Subcutaneous abdominal adipose tissue (tissue), 5 donors: ENCODE results near the gene ST8SIA2.
A peak's percentile ranks its signal among the peaks of the same experiment; 100 is the strongest.

Source experiments
- H3K27ac ChIP-seq: one replicate; pipeline ENCODE4 v1.7.0; 2013; ENCODE audit warnings: low read depth, mild to moderate bottlenecking, inconsistent platforms, low read length, moderate library complexity
- H3K27me3 ChIP-seq, 5 donors: one replicate each; pipeline ENCODE4 v1.7.0; 2013; ENCODE audit warnings: low read length in 5 of 5, inconsistent platforms in 1 of 5; ENCODE audit not compliant: control insufficient read depth in 5 of 5, insufficient read depth in 4 of 5
- H3K36me3 ChIP-seq, 5 donors: one replicate each; pipeline ENCODE4 v1.7.0; 2013; ENCODE audit warnings: low read length in 5 of 5; ENCODE audit not compliant: control insufficient read depth in 5 of 5, insufficient read depth in 5 of 5
- H3K4me1 ChIP-seq, 5 donors: one replicate each; pipeline ENCODE4 v1.7.0; 2013; ENCODE audit warnings: low read length in 5 of 5, mild to moderate bottlenecking in 3 of 5, moderate library complexity in 1 of 5; ENCODE audit not compliant: control insufficient read depth in 5 of 5, insufficient read depth in 5 of 5
- H3K4me3 ChIP-seq, 5 donors: one replicate each; pipeline ENCODE4 v1.7.0; 2013; ENCODE audit warnings: low read length in 5 of 5, low read depth in 1 of 5
- H3K9ac ChIP-seq, 5 donors: one replicate each; pipeline ENCODE4 v1.7.0; 2013; ENCODE audit warnings: low read length in 5 of 5, mild to moderate bottlenecking in 4 of 5, moderate library complexity in 3 of 5
- H3K9me3 ChIP-seq, 5 donors: one replicate each; pipeline ENCODE4 v1.7.0; 2013; ENCODE audit warnings: low read length in 5 of 5; ENCODE audit not compliant: control insufficient read depth in 5 of 5
- donor health status: healthy.
- donor health status: healthy.
- donor health status: healthy.
- donor health status: healthy.
- donor health status: healthy.

ST8SIA2 gene

GRCh38 chr15:92393071-92393979 is at the start of gene ST8SIA2:
ST8SIA2 (plus strand) TSS chr15:92393881; CDS start chr15:92394065, 184 bp downstream.
- Histone ChIP-seq H3K4me3 (peak within 1 kb of the TSS in 2 of 5 donors; percentile 20 to 29), H3K27me3 (peaks cover 14 to 55% (median 47%) of the 10 kb centered on the region in 5 donors), H3K9ac (no peak within 1 kb of the TSS), H3K9me3 (no peaks in the 10 kb centered on the region), H3K4me1 (peaks cover 0 to 11% (median 0%) of the 10 kb centered on the region in 5 donors), H3K36me3 (no peaks in the 10 kb centered on the region), H3K27ac (no peak within 1 kb of the TSS)

- H3K9me3 ChIP-seq = peaks cover 0 to 2% (median 0%) of the 10 kb centered on the region in 5 donors
- H3K27ac ChIP-seq = no peak overlapping the region
- H3K4me1 ChIP-seq = no peaks in the 10 kb centered on the region
- H3K9ac ChIP-seq = no peak overlapping the region
- H3K27me3 ChIP-seq = peaks cover 12 to 22% (median 19%) of the 10 kb centered on the region in 5 donors
- H3K4me3 ChIP-seq = no peak overlapping the region
- H3K36me3 ChIP-seq = no peaks in the 10 kb centered on the region
Measured at GRCh38 chr15:92343924-92344643, 49.6 kb upstream of the ST8SIA2 start.

DNA sequence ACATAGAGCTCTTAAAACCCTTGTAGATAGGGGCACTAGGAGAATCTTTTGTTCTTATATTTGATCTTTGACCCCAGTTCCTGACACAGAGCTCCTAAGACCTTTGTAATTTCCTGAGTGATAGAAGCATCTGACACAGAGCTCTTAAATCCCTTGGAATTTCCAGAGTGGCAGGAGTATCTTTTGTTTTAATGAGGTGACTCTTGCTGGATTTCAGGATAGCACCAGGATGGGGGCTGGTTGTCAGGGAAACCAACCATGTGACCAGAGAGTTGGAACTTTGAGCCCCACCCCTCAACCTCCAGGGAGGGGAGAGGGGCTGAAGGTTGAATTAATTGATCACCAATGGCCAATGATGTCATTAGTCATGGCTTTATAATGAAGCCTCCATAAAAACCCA is 47.6 kb upstream of the ST8SIA2 start:
- H3K27ac ChIP-seq = no peak overlapping the region
- no peak overlapping the region for H3K4me3 ChIP-seq
- no peaks in the 10 kb centered on the region for H3K4me1 ChIP-seq
- H3K36me3 ChIP-seq = no peaks in the 10 kb centered on the region
- H3K9ac ChIP-seq = no peak overlapping the region
- H3K27me3 ChIP-seq = peaks cover 12 to 25% (median 20%) of the 10 kb centered on the region in 5 donors
- peaks cover 0 to 4% (median 0%) of the 10 kb centered on the region in 5 donors for H3K9me3 ChIP-seq

- no peaks in the 10 kb centered on the region for H3K4me1 ChIP-seq
- no peak overlapping the region for H3K27ac ChIP-seq
- H3K4me3 ChIP-seq = no peak overlapping the region
- no peaks in the 10 kb centered on the region for H3K36me3 ChIP-seq
- H3K9me3 ChIP-seq = no peaks in the 10 kb centered on the region
- no peak overlapping the region for H3K9ac ChIP-seq
- peaks cover 0 to 5% (median under 1%) of the 10 kb centered on the region in 5 donors for H3K27me3 ChIP-seq
Measured at GRCh38 chr15:92355307-92355706, 38.4 kb upstream of the ST8SIA2 start.

DNA sequence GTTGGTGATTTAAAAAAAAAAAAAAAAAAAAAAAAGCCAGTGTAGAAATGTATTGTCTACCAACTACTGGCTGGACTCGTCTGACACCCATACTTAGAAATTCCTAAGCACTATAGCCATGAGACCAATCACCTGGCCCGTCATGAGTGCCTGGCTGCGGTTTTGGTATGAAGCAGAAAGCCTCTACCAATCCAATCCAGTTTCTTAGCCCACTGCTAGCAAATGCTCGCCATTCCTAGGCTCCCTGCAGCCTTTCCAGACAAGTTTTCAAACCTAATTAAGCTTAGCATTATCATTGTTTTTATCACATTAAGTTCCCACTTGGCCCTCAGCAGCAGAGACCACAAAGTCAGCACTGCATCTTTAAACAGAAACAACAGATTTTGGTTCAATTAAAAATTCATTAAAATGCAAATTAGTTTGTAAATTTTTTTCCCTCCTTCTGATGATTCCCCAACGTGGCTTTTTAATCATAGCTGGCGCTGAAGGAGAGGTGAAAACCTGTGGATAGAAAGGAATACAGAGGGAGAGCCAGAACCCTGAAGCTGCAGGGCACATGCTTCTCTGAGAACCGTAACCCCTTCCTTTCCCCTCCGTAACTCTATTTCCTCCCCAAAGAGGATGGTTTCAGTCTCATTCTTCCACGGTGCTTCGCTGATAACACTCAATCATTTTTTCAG is 32.2 kb upstream of the ST8SIA2 start:
- H3K9ac ChIP-seq = no peak overlapping the region
- no peaks in the 10 kb centered on the region for H3K36me3 ChIP-seq
- H3K4me3 ChIP-seq = no peak overlapping the region
- H3K9me3 ChIP-seq = peaks cover 0 to under 1% (median 0%) of the 10 kb centered on the region in 5 donors
- H3K4me1 ChIP-seq = peaks cover 0 to 2% (median 0%) of the 10 kb centered on the region in 5 donors
- H3K27ac ChIP-seq = no peak overlapping the region
- H3K27me3 ChIP-seq = peaks cover 0 to 3% (median 2%) of the 10 kb centered on the region in 5 donors

GRCh38 chr15:92362001-92362350 is 31.7 kb upstream of the ST8SIA2 start:
- H3K27me3 ChIP-seq = peaks cover 0 to 3% (median 2%) of the 10 kb centered on the region in 5 donors
- no peaks in the 10 kb centered on the region for H3K36me3 ChIP-seq
- H3K9ac ChIP-seq = no peak overlapping the region
- H3K27ac ChIP-seq = no peak overlapping the region
- H3K4me3 ChIP-seq = no peak overlapping the region
- peaks cover 0 to 2% (median 0%) of the 10 kb centered on the region in 5 donors for H3K4me1 ChIP-seq
- H3K9me3 ChIP-seq = peaks cover 0 to 5% (median 0%) of the 10 kb centered on the region in 5 donors

DNA sequence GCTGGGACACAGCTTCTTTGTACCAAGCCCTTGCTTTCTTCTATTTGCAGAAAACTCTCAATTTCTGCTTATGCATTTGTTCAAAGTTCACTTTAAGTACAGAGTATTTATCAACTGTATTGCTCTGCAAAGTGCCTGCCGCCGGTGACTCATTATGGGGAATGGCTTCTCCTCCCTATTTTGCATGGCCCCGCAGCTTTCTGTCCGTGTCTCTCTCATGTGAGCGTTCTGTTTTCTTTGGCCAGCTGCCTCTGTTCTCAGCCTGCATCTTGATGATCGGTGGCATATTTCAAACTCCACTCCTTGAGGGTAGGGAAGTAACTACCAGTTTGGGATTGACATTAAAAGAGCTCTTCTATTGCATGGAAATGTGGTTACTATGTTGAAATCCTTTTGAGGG is 28.6 kb upstream of the ST8SIA2 start:
- Histone ChIP-seq H3K27ac (no peak overlapping the region), H3K4me1 (peaks cover 0 to 2% (median 0%) of the 10 kb centered on the region in 5 donors), H3K27me3 (peaks cover 0 to 3% (median 2%) of the 10 kb centered on the region in 5 donors), H3K9ac (no peak overlapping the region), H3K36me3 (no peaks in the 10 kb centered on the region), H3K9me3 (peaks cover 0 to 8% (median 0%) of the 10 kb centered on the region in 5 donors), H3K4me3 (no peak overlapping the region)

- H3K4me3 ChIP-seq = no peak overlapping the region
- H3K27me3 ChIP-seq = peaks cover 0 to 3% (median 2%) of the 10 kb centered on the region in 5 donors
- H3K9ac ChIP-seq = no peak overlapping the region
- H3K9me3 ChIP-seq = peaks cover 0 to 8% (median 0%) of the 10 kb centered on the region in 5 donors
- peaks cover 0 to 2% (median 0%) of the 10 kb centered on the region in 5 donors for H3K4me1 ChIP-seq
- no peak overlapping the region for H3K27ac ChIP-seq
- no peaks in the 10 kb centered on the region for H3K36me3 ChIP-seq
Measured at GRCh38 chr15:92365906-92366305, 27.8 kb upstream of the ST8SIA2 start.

DNA sequence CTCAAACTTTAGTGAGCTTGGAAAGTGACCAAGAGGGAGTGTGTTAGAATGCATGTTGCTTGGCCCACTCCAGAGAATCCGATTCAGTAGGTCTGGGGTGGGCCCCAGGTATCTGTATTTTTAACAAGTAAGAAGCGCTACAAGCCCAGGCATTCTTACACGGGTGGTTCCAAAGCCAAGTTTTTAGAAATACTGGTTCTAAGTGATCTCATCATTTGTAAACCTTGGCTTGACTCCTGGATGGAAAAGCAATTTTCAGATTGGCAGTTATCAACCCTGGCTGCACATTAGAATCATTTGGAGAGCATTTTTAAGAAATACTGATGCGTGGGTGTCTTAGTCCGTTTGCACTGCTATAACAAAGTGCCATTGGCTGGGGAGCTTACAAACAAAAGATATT is 27.3 kb upstream of the ST8SIA2 start:
- peaks cover 0 to 3% (median 2%) of the 10 kb centered on the region in 5 donors for H3K27me3 ChIP-seq
- H3K4me3 ChIP-seq = no peak overlapping the region
- no peak overlapping the region for H3K27ac ChIP-seq
- H3K9me3 ChIP-seq = peaks cover 0 to 8% (median 0%) of the 10 kb centered on the region in 5 donors
- H3K36me3 ChIP-seq = no peaks in the 10 kb centered on the region
- no peak overlapping the region for H3K9ac ChIP-seq
- H3K4me1 ChIP-seq = peaks cover 0 to 2% (median 0%) of the 10 kb centered on the region in 5 donors
